ENCODE data around the gene C5. TPM values are rescaled to one million over a fixed set of nuclear protein-coding genes. Genes with fewer than 3 reads are reported as not detected.
"Not testable (repeated sequence)": the region's sequence is repeated elsewhere in the genome, so short reads cannot be mapped to it uniquely, and the experiment has no call there.

C5 gene
- total RNA-seq: 1 to 10 TPM; 1.2 to 8.6 (median 2.1) TPM

DNA sequence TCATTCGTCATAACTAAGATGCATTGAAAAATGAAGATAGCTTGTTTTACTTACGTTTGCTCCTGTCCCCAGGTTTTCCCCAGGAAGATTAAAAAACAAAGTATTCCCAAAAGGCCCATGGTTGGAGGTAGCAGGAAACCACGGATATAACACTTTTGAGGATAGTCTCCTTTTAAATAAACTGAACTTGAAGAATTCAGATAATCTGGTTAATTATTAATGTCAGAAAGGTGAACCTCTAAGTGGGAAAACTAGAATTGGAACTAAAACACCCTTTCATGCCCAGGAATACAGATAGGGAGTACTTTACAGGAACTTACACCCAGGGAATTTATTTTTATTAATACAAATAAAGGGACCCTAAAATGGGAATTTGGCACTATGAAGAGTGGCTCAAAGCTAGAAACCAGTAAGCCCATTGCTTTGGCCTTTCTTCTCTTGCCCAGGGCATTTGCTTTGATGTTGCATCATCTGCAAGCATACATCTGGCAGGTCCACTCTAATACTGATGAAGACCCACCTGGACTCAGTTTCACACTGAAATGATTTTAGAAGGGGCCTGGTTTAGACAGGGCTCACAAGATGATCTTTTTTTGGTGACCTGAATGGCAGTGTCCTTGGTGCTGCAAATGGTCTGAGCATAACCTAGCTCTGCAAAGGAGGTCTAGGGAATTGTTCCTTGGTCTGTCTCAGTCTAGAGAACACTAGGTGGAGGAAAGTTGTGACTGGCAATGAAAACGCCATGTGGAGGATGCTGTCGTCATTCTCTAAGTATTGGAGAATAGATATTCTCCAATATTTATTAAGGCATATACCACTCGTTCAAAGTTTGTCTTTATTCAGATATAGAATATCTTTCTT lies at the start of gene C5:
Gene C5, minus strand, starts transcription at position 148 of the 861 bp plus-strand sequence. Its CDS starts 29 bp downstream, at position 119.
- no peak within 1 kb of the TSS for H3K4me3 ChIP-seq
- no peak for TF ChIP-seq POLR2A (IDR thresholded peaks at IDR 0.05)
- no peak for TF ChIP-seq CTCF (IDR thresholded peaks at IDR 0.05)
- H3K4me1 ChIP-seq: peaks cover 0 to 5% (median 0%) of the 10 kb centered on the region in 4 donors
- no peaks in the 10 kb centered on the region for H3K9me3 ChIP-seq
- no peak within 1 kb of the TSS for H3K27ac ChIP-seq
- H3K36me3 ChIP-seq: no peaks in the 10 kb centered on the region
- H3K27me3 ChIP-seq: no peaks in the 10 kb centered on the region
- no peak for DNase-seq

- Histone ChIP-seq H3K27me3 (no peaks in the 10 kb centered on the region), H3K27ac (no peak overlapping the region), H3K9me3 (no peaks in the 10 kb centered on the region), H3K4me1 (no peaks in the 10 kb centered on the region), H3K36me3 (no peaks in the 10 kb centered on the region), H3K4me3 (no peak overlapping the region)
- TF ChIP-seq CTCF (IDR thresholded peaks at IDR 0.05): no peak
- no peak for DNase-seq
Observed at GRCh38 chr9:121098567-121099198, 48.6 kb upstream of the C5 start.

DNA sequence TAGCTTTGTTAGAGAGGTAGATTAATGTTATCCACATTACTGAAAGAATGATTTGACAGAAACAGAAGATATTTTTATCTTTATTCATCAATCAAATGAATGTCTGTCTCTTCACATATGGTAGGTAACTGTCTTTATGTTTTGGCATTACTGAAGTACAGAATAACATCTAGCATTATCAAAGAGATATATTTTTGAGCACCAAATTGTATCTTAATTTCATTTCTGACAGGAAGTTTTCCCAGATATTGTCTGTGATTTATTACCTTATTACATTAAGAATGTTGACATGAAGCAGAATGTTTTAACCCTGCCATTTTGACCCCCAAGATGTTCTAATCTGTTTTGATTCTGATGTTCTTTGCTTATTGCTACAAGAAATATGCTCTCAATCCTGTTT lies 45.0 kb upstream of the C5 start:
- Histone ChIP-seq H3K4me1 (no peaks in the 10 kb centered on the region), H3K36me3 (peaks cover 0 to 8% (median 0%) of the 10 kb centered on the region in 3 donors), H3K27me3 (no peaks in the 10 kb centered on the region), H3K4me3 (no peak overlapping the region), H3K9me3 (no peaks in the 10 kb centered on the region), H3K27ac (no peak overlapping the region)
- no peak for TF ChIP-seq POLR2A (IDR thresholded peaks at IDR 0.05)
- TF ChIP-seq CTCF (IDR thresholded peaks at IDR 0.05): no peak
- DNase-seq: no peak

- H3K27me3 ChIP-seq, H3K4me3 ChIP-seq, H3K27ac ChIP-seq, H3K36me3 ChIP-seq, DNase-seq, H3K4me1 ChIP-seq, H3K9me3 ChIP-seq: not testable (repeated sequence)
Observed at GRCh38 chr9:121090743-121091142, 40.7 kb upstream of the C5 start.

DNA sequence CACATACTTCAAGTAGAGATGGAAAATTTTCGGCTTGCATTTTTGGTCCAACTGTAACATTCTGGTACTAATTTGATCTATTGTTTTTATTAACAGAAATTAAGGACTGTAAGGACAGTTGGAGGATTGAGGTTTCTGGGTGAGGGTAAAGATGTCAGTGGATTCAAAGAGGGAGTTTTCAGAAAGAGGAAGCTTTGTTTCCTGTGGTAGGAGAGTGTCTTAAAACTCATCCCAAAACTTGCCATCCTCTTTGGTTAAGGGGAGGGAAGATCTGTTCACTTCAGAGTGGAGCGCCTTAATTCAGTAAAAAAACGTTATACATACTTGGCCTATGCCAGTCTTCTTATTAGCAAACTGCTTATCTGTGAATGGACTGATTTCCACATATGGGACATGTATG lies 38.5 kb upstream of the C5 start:
- no peaks in the 10 kb centered on the region for H3K27me3 ChIP-seq
- H3K4me1 ChIP-seq: no peaks in the 10 kb centered on the region
- H3K9me3 ChIP-seq: no peaks in the 10 kb centered on the region
- no peak overlapping the region for H3K4me3 ChIP-seq
- H3K36me3 ChIP-seq: peaks cover 0 to 9% (median 0%) of the 10 kb centered on the region in 3 donors
- H3K27ac ChIP-seq: no peak overlapping the region
- TF ChIP-seq POLR2A (IDR thresholded peaks at IDR 0.05): no peak
- no peak for TF ChIP-seq CTCF (IDR thresholded peaks at IDR 0.05)
- DNase-seq: no peak

- peaks cover 0 to 20% (median 0%) of the 10 kb centered on the region in 3 donors for H3K36me3 ChIP-seq
- no peaks in the 10 kb centered on the region for H3K4me1 ChIP-seq
- no peaks in the 10 kb centered on the region for H3K27me3 ChIP-seq
- TF ChIP-seq POLR2A (IDR thresholded peaks at IDR 0.05): no peak
- no peak for TF ChIP-seq CTCF (IDR thresholded peaks at IDR 0.05)
- no peak overlapping the region for H3K4me3 ChIP-seq
- DNase-seq: no peak
- no peak overlapping the region for H3K27ac ChIP-seq
- no peaks in the 10 kb centered on the region for H3K9me3 ChIP-seq
Observed at GRCh38 chr9:121085661-121086060, 35.6 kb upstream of the C5 start.

Measured in Peyer's patch (tissue), 4 donors.